ENCODE results near the gene ZNF497.

DNA sequence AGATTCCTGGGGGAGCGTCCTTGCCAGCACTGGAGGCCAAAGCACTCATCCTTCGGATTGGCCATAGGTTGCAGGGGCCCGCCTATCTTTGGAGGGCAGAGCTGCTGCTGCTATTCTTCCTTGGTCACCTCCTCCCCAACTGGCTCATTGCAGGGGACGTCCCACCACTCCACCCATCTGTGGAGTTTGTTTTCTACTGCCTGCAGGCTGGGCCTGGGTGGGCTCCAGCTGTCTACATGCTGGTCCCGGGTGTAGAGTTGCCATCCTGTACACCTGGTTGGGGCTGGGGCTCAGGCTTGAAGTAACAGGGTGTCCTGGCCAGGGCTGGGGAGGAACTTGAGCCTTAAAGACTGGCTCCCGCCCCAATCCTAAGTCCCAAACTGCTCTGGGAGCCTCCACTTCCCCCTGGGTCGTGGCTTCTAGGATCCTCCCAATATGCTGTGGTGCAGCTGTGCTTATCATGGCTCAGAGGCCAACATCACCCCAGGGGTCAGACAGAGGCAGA lies 35.0 kb upstream of the ZNF497 start:
- TF ChIP-seq, protein P1, sequence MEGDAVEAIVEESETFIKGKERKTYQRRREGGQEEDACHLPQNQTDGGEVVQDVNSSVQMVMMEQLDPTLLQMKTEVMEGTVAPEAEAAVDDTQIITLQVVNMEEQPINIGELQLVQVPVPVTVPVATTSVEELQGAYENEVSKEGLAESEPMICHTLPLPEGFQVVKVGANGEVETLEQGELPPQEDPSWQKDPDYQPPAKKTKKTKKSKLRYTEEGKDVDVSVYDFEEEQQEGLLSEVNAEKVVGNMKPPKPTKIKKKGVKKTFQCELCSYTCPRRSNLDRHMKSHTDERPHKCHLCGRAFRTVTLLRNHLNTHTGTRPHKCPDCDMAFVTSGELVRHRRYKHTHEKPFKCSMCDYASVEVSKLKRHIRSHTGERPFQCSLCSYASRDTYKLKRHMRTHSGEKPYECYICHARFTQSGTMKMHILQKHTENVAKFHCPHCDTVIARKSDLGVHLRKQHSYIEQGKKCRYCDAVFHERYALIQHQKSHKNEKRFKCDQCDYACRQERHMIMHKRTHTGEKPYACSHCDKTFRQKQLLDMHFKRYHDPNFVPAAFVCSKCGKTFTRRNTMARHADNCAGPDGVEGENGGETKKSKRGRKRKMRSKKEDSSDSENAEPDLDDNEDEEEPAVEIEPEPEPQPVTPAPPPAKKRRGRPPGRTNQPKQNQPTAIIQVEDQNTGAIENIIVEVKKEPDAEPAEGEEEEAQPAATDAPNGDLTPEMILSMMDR (IDR thresholded peaks at IDR 0.05; ENCODE audit: low read length), result no peak
- no peak for TF ChIP-seq EZH2 (optimal IDR thresholded peaks at IDR 0.05; ENCODE audit: low read depth, low read length)
- TF ChIP-seq EZH2phosphoT487 (IDR thresholded peaks at IDR 0.05; ENCODE audit: low read length), result no peak

Data from MM.1S (cell line).